ENCODE data around the gene RHOBTB1.

RHOBTB1 gene

DNA sequence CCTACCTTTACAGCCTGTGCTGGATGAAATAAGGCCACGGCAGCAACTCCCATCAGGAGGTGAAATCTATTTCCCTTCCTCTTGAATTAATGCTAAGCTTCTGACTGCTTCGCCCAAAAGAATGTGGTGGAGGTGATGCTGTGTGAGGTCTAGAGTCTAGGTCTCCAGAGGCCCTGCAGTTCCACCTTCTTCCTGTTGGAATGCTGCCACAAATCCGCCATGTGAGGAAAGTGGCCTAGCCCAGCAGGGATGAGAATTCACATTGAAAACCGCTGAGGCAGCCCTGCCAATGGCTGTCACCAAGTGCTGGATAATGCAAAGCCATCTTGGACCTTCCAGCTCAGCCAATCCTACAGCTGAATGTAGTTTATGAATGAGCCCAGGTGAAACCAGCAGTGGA lies 28.0 kb downstream of the RHOBTB1 start:
- no peak for TF ChIP-seq EZH2phosphoT487 (conservative IDR thresholded peaks at IDR 0.05; ENCODE audit: low read length)
- TF ChIP-seq, protein P1, sequence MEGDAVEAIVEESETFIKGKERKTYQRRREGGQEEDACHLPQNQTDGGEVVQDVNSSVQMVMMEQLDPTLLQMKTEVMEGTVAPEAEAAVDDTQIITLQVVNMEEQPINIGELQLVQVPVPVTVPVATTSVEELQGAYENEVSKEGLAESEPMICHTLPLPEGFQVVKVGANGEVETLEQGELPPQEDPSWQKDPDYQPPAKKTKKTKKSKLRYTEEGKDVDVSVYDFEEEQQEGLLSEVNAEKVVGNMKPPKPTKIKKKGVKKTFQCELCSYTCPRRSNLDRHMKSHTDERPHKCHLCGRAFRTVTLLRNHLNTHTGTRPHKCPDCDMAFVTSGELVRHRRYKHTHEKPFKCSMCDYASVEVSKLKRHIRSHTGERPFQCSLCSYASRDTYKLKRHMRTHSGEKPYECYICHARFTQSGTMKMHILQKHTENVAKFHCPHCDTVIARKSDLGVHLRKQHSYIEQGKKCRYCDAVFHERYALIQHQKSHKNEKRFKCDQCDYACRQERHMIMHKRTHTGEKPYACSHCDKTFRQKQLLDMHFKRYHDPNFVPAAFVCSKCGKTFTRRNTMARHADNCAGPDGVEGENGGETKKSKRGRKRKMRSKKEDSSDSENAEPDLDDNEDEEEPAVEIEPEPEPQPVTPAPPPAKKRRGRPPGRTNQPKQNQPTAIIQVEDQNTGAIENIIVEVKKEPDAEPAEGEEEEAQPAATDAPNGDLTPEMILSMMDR (IDR thresholded peaks at IDR 0.05; ENCODE audit: insufficient read depth, low read length, poor library complexity, severe bottlenecking): no peak
- no peak overlapping the region for H3K9ac ChIP-seq (ENCODE audit: low read length)
- H2AFZ ChIP-seq (ENCODE audit: low read depth, low read length, severe bottlenecking): no peak overlapping the region
- no peaks in the 10 kb centered on the region for H3K36me3 ChIP-seq (ENCODE audit: low read length)
- no peaks in the 10 kb centered on the region for H3K79me2 ChIP-seq (ENCODE audit: insufficient read depth, low read length)
- no peaks in the 10 kb centered on the region for H3K9me2 ChIP-seq (replicated peaks; ENCODE audit: insufficient read depth, low read length)
- H3K9me3 ChIP-seq (ENCODE audit: insufficient read depth, low read length): no peaks in the 10 kb centered on the region
- H3K4me2 ChIP-seq (ENCODE audit: low read depth, low read length, poor library complexity, severe bottlenecking): no peak overlapping the region
- H4K20me1 ChIP-seq (ENCODE audit: low read depth, low read length): no peaks in the 10 kb centered on the region
- no peak overlapping the region for H3K4me3 ChIP-seq (ENCODE audit: insufficient read depth, low read length, poor library complexity, severe bottlenecking)
- H3F3A ChIP-seq (ENCODE audit: insufficient read depth): no peaks in the 10 kb centered on the region
- H3K27me3 ChIP-seq (ENCODE audit: low read length): no peaks in the 10 kb centered on the region
- no peak overlapping the region for H3K27ac ChIP-seq (ENCODE audit: low read depth, low read length)

DNA sequence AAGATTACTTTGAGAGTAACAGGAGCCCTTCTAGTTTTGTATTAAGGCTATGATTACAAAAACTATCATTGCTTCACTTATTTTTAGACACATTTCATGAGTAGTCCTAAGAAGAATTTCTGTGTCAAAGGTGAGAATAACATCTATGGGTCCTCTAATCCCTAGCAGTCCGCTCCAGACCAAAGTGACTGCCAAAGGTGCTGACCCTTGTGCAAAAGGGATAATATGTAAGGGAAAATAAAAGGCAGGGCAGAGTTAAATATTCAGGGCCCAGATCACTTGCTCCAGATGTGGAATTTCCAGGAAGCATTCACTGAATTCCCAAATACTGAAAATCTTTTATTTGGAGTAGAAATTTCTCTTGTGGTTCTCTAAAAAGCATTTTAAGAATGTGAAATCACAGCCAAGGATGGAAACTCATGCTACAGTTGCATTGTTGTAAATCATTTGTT lies 29.3 kb downstream of the RHOBTB1 start:
- Histone ChIP-seq H4K20me1 (ENCODE audit: low read depth, low read length) (no peaks in the 10 kb centered on the region), H3K9me2 (replicated peaks; ENCODE audit: insufficient read depth, low read length) (no peaks in the 10 kb centered on the region), H3K27me3 (ENCODE audit: low read length) (no peaks in the 10 kb centered on the region), H3K4me3 (ENCODE audit: insufficient read depth, low read length, poor library complexity, severe bottlenecking) (no peak overlapping the region), H3K4me2 (ENCODE audit: low read depth, low read length, poor library complexity, severe bottlenecking) (no peak overlapping the region), H3F3A (ENCODE audit: insufficient read depth) (no peaks in the 10 kb centered on the region), H3K36me3 (ENCODE audit: low read length) (no peaks in the 10 kb centered on the region), H3K9ac (ENCODE audit: low read length) (no peak overlapping the region), H3K79me2 (ENCODE audit: insufficient read depth, low read length) (no peaks in the 10 kb centered on the region), H3K27ac (ENCODE audit: low read depth, low read length) (no peak overlapping the region), H3K9me3 (ENCODE audit: insufficient read depth, low read length) (no peaks in the 10 kb centered on the region), H2AFZ (ENCODE audit: low read depth, low read length, severe bottlenecking) (no peak overlapping the region)
- TF ChIP-seq, protein P1 (IDR thresholded peaks at IDR 0.05; ENCODE audit: insufficient read depth, low read length, poor library complexity, severe bottlenecking): no peak
- no peak for TF ChIP-seq EZH2phosphoT487 (conservative IDR thresholded peaks at IDR 0.05; ENCODE audit: low read length)

DNA sequence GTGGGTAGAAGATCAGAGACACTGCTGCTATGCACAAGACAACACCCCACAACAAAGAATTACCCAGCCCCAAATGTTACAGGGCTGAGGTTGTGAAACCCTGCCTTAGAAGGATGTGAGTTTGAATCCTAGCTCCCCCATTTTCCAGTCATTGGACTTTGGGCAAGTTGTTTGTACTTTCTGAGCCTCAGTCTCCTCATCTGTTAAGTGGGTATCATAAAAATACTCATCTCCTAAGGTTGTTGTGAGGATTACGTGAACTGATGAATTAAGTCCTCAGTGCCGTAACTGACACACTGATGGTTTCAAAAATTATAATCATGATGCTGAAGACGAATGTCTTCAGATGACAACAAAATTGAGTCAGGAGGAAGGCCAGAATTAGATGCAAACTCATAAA lies 30.3 kb downstream of the RHOBTB1 start:
- Histone ChIP-seq H3K9me2 (replicated peaks; ENCODE audit: insufficient read depth, low read length) (no peaks in the 10 kb centered on the region), H3K79me2 (ENCODE audit: insufficient read depth, low read length) (no peaks in the 10 kb centered on the region), H3K4me2 (ENCODE audit: low read depth, low read length, poor library complexity, severe bottlenecking) (no peak overlapping the region), H3K36me3 (ENCODE audit: low read length) (no peaks in the 10 kb centered on the region), H2AFZ (ENCODE audit: low read depth, low read length, severe bottlenecking) (no peak overlapping the region), H3K9me3 (ENCODE audit: insufficient read depth, low read length) (no peaks in the 10 kb centered on the region), H3K27ac (ENCODE audit: low read depth, low read length) (no peak overlapping the region), H3K9ac (ENCODE audit: low read length) (no peak overlapping the region), H3F3A (ENCODE audit: insufficient read depth) (no peaks in the 10 kb centered on the region), H3K27me3 (ENCODE audit: low read length) (no peaks in the 10 kb centered on the region), H3K4me3 (ENCODE audit: insufficient read depth, low read length, poor library complexity, severe bottlenecking) (no peak overlapping the region), H4K20me1 (ENCODE audit: low read depth, low read length) (no peaks in the 10 kb centered on the region)
- TF ChIP-seq, protein P1 (IDR thresholded peaks at IDR 0.05; ENCODE audit: insufficient read depth, low read length, poor library complexity, severe bottlenecking): no peak
- TF ChIP-seq EZH2phosphoT487 (conservative IDR thresholded peaks at IDR 0.05; ENCODE audit: low read length): no peak

Measured in SU-DHL-6 (cell line).